Uterus (tissue), 4 donors: ENCODE measurements around the gene MUC13. TPM values are rescaled to one million over a fixed set of nuclear protein-coding genes. Genes with fewer than 3 reads are reported as not detected.

ENCODE experiments used
- DNase-seq, 2 donors: peaks; one replicate each; pipeline ENCODE4 v3.0.0-alpha.2; 2019 to 2020
- H3K27ac ChIP-seq, 2 donors: fragments of 200-600 bp; sonication (generic); 1 replicate in 1 of 2; 2 replicates in 1 of 2; pipeline ENCODE4 v1.5.1; 2016 to 2018
- H3K27me3 ChIP-seq, 2 donors: fragments of 200-600 bp; sonication (generic); one replicate each; pipeline ENCODE4 v1.5.1; 2018 to 2019; ENCODE audit warnings: control low read depth in 1 of 2
- H3K36me3 ChIP-seq, 2 donors: fragments of 200-600 bp; sonication (generic); one replicate each; pipeline ENCODE4 v1.5.1; 2019; ENCODE audit warnings: control low read depth in 1 of 2
- H3K4me1 ChIP-seq, 2 donors: fragments of 200-600 bp; sonication (generic); one replicate each; pipeline ENCODE4 v1.5.1; 2018 to 2019; ENCODE audit warnings: control low read depth in 1 of 2
- H3K4me3 ChIP-seq, 2 donors: fragments of 200-600 bp; sonication (generic); 1 replicate in 1 of 2; 2 replicates in 1 of 2; pipeline ENCODE4 v1.5.1; 2018 to 2019; ENCODE audit warnings: mild to moderate bottlenecking in 1 of 2
- H3K9me3 ChIP-seq, 2 donors: fragments of 200-600 bp; sonication (generic); one replicate each; pipeline ENCODE4 v1.5.1; 2019; ENCODE audit warnings: control low read depth in 1 of 2
- POLR2A ChIP-seq, 2 donors: fragments of 450-650 bp; IDR thresholded peaks; one replicate each; pipeline ENCODE4 v1.6.1; 2016; ENCODE audit warnings: antibody characterized with exemption in 2 of 2, mild to moderate bottlenecking in 1 of 2, moderate library complexity in 1 of 2
- intact Hi-C: fragments of 100-400 bp; cut with DNase I; formaldehyde crosslinking; loops from one replicate; pipeline ENCODE4 v1.15.1; 2023; ENCODE audit warnings: low total_unique reads
- total RNA-seq, 4 donors: library from RNA; depleted of rRNA in 3 of 4; stranded (reverse); fragments of >200 nt in 3 of 4; gene quantifications; one replicate each; pipeline versions ENCODE4 v1.1.0 to v1.2.4, GENCODE V29; 2014 to 2023
- TF ChIP-seq, protein P1 (sequence below), 4 experiments: fragments of 200-600 bp in 2 of 4; fragments of 450-650 bp in 2 of 4; sonication (generic) in 2 of 4; IDR thresholded peaks; one replicate each; pipeline ENCODE4 v1.5.1; 2016 to 2019; ENCODE audit warnings: antibody characterized with exemption in 4 of 4, mild to moderate bottlenecking in 2 of 4, moderate library complexity in 1 of 4
- donor health status: DM: yes; HTN: yes; CAD: no.

The MUC13 gene
- total RNA-seq, 4 donors from 2014 or later = 0.51 TPM; not detected in 3

- no peak for DNase-seq
- TF ChIP-seq, protein P1, sequence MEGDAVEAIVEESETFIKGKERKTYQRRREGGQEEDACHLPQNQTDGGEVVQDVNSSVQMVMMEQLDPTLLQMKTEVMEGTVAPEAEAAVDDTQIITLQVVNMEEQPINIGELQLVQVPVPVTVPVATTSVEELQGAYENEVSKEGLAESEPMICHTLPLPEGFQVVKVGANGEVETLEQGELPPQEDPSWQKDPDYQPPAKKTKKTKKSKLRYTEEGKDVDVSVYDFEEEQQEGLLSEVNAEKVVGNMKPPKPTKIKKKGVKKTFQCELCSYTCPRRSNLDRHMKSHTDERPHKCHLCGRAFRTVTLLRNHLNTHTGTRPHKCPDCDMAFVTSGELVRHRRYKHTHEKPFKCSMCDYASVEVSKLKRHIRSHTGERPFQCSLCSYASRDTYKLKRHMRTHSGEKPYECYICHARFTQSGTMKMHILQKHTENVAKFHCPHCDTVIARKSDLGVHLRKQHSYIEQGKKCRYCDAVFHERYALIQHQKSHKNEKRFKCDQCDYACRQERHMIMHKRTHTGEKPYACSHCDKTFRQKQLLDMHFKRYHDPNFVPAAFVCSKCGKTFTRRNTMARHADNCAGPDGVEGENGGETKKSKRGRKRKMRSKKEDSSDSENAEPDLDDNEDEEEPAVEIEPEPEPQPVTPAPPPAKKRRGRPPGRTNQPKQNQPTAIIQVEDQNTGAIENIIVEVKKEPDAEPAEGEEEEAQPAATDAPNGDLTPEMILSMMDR (IDR thresholded peaks at IDR 0.05) = no peak
- no peak for TF ChIP-seq POLR2A (IDR thresholded peaks at IDR 0.05)
- Histone ChIP-seq H3K36me3 (no peaks in the 10 kb centered on the region), H3K27me3 (no peaks in the 10 kb centered on the region), H3K9me3 (no peaks in the 10 kb centered on the region), H3K27ac (no peak overlapping the region), H3K4me1 (no peaks in the 10 kb centered on the region), H3K4me3 (no peak overlapping the region)
- intact Hi-C loops = no loop called here
These were observed 17.1 kb upstream of the MUC13 start for GRCh38 chr3:124951511-124952281.

- TF ChIP-seq, protein P1 (IDR thresholded peaks at IDR 0.05) = no peak
- no peak for TF ChIP-seq POLR2A (IDR thresholded peaks at IDR 0.05)
- intact Hi-C loops = no loop called here
- DNase-seq = no peak
- Histone ChIP-seq H3K4me3 (no peak overlapping the region), H3K4me1 (no peaks in the 10 kb centered on the region), H3K9me3 (no peaks in the 10 kb centered on the region), H3K27ac (no peak overlapping the region), H3K36me3 (no peaks in the 10 kb centered on the region), H3K27me3 (no peaks in the 10 kb centered on the region)
These were observed 15.5 kb upstream of the MUC13 start for GRCh38 chr3:124950026-124950425.

DNA sequence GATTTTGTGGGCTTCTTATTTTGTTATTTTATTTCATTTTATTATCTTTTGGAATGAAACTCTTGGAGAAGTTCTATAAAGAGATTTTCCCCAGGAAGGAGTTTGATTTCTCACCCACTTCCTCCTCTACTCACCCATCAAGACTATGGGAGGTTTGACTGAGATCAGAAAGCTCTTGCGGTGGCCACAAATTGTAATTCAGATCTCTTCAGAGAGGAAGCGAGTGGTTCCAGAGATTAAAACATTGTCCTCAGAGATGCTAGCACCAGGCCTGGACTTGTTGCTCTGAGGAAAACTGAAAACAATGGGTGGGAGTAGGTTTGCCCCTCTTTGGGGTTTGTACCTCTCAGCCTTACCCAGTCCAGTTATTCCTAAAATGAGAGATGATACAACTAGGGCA is 8.1 kb upstream of the MUC13 start:
- TF ChIP-seq, protein P1 (IDR thresholded peaks at IDR 0.05) = no peak
- TF ChIP-seq POLR2A (IDR thresholded peaks at IDR 0.05) = no peak
- Histone ChIP-seq H3K4me1 (no peaks in the 10 kb centered on the region), H3K4me3 (no peak overlapping the region), H3K27me3 (no peaks in the 10 kb centered on the region), H3K27ac (no peak overlapping the region), H3K9me3 (no peaks in the 10 kb centered on the region), H3K36me3 (no peaks in the 10 kb centered on the region)
- no peak for DNase-seq
- intact Hi-C loops = no loop called here

DNA sequence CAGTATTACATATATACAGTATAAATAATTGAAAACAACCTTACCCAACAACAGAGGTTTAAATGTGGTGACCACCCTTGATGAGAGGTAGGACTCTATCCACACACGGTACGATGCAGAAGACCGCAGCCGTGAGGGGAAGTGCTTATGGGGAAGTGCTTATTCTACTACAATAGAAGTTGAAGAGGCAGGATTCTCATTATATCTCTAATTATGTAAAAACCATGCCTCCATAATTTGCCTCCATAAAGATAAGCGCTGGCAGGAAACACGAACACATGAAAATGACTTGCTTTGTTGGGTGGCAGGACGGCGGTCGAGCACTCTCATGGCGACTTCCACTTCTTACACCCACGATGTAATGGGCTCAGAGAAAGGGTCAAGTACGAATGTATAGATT is 7.2 kb upstream of the MUC13 start:
- no peaks in the 10 kb centered on the region for H3K27me3 ChIP-seq
- no peak overlapping the region for H3K27ac ChIP-seq
- no peak overlapping the region for H3K4me3 ChIP-seq
- no peak for DNase-seq
- H3K9me3 ChIP-seq = no peaks in the 10 kb centered on the region
- H3K36me3 ChIP-seq = no peaks in the 10 kb centered on the region
- intact Hi-C loops = no loop called here
- TF ChIP-seq, protein P1 (IDR thresholded peaks at IDR 0.05) = no peak
- TF ChIP-seq POLR2A (IDR thresholded peaks at IDR 0.05) = no peak
- H3K4me1 ChIP-seq = no peaks in the 10 kb centered on the region

- intact Hi-C loops = loop anchor here (10.0 kb wide), 1 partner anchor 225 kb away; no protein-coding TSS in a partner anchor
- Histone ChIP-seq H3K9me3 (no peaks in the 10 kb centered on the region), H3K4me3 (no peak overlapping the region), H3K4me1 (no peaks in the 10 kb centered on the region), H3K27ac (no peak overlapping the region), H3K36me3 (no peaks in the 10 kb centered on the region), H3K27me3 (no peaks in the 10 kb centered on the region)
- no peak for DNase-seq
- TF ChIP-seq, protein P1 (IDR thresholded peaks at IDR 0.05) = no peak
- no peak for TF ChIP-seq POLR2A (IDR thresholded peaks at IDR 0.05)
These were observed 5.1 kb upstream of the MUC13 start for GRCh38 chr3:124939661-124940060.
